Calu3 (cell line): ENCODE measurements around the gene EHBP1. TPM values are rescaled to one million over a fixed set of nuclear protein-coding genes. Genes with fewer than 3 reads are reported as not detected.
A peak's percentile ranks its signal among the peaks of the same experiment; 100 is the strongest.

Experiments
- BruUV-seq: library from RNA; stranded (reverse); fragments of 400-500 nt; replicated peaks from 2 replicates; lab custom pipeline; 2021; lab: Mats Ljungman, UMichigan
- CTCF ChIA-PET: fragments of 300-600 bp; sonication (Branson Sonifier 250); formaldehyde crosslinking; loops from one replicate; lab custom pipeline; 2022; ENCODE audit warnings: antibody characterized with exemption; lab: Charles Lee
- DNase-seq: peaks from one replicate; pipeline ENCODE4 v3.0.0; 2022
- H3K27ac Mint-ChIP-seq: one replicate; pipeline ENCODE4 v1.8.0; 2022; ENCODE audit warnings: mixed read lengths; ENCODE audit not compliant: unreplicated experiment
- H3K27me3 Mint-ChIP-seq: one replicate; pipeline ENCODE4 v1.8.0; 2022; ENCODE audit warnings: mixed read lengths; ENCODE audit not compliant: unreplicated experiment
- H3K36me3 Mint-ChIP-seq: one replicate; pipeline ENCODE4 v1.8.0; 2022; ENCODE audit warnings: mild to moderate bottlenecking, moderate library complexity, mixed read lengths; ENCODE audit not compliant: insufficient read depth, unreplicated experiment
- H3K4me1 Mint-ChIP-seq: one replicate; pipeline ENCODE4 v1.8.0; 2022; ENCODE audit warnings: mild to moderate bottlenecking, low read depth, mixed read lengths; ENCODE audit not compliant: unreplicated experiment
- H3K4me3 Mint-ChIP-seq: one replicate; pipeline ENCODE4 v1.8.0; 2022; ENCODE audit warnings: mild to moderate bottlenecking, low read depth, moderate library complexity, mixed read lengths; ENCODE audit not compliant: unreplicated experiment
- H3K9me3 Mint-ChIP-seq: one replicate; pipeline ENCODE4 v1.8.0; 2022; ENCODE audit warnings: low read depth, mixed read lengths; ENCODE audit not compliant: unreplicated experiment
- intact Hi-C: fragments of 100-400 bp; cut with micrococcal nuclease; formaldehyde crosslinking; loops from one replicate; pipeline ENCODE4 v1.10.0; 2022; ENCODE audit not compliant: unreplicated experiment
- total RNA-seq: library from RNA; stranded (reverse); gene quantifications from 2 replicates; pipeline ENCODE4 v1.2.3, GENCODE V29; 2022
- TF ChIP-seq, protein P1 (sequence below): fragments of 200-600 bp; IDR thresholded peaks from one replicate; pipeline ENCODE4 v1.8.0; 2022; ENCODE audit warnings: antibody characterized with exemption; ENCODE audit not compliant: unreplicated experiment

EHBP1 gene
- total RNA-seq, 1 experiment from 2014 or later, result 82.9 TPM

- TF ChIP-seq, protein P1, sequence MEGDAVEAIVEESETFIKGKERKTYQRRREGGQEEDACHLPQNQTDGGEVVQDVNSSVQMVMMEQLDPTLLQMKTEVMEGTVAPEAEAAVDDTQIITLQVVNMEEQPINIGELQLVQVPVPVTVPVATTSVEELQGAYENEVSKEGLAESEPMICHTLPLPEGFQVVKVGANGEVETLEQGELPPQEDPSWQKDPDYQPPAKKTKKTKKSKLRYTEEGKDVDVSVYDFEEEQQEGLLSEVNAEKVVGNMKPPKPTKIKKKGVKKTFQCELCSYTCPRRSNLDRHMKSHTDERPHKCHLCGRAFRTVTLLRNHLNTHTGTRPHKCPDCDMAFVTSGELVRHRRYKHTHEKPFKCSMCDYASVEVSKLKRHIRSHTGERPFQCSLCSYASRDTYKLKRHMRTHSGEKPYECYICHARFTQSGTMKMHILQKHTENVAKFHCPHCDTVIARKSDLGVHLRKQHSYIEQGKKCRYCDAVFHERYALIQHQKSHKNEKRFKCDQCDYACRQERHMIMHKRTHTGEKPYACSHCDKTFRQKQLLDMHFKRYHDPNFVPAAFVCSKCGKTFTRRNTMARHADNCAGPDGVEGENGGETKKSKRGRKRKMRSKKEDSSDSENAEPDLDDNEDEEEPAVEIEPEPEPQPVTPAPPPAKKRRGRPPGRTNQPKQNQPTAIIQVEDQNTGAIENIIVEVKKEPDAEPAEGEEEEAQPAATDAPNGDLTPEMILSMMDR, result no peak
- H3K4me1 Mint-ChIP-seq, result peaks cover 41% of the 10 kb centered on the region
- CTCF ChIA-PET, result no interaction called here
- BruUV-seq, result no TSS peak
- no peaks in the 10 kb centered on the region for H3K9me3 Mint-ChIP-seq
- intact Hi-C loops, result no loop called here
- peaks cover 14% of the 10 kb centered on the region for H3K36me3 Mint-ChIP-seq
- H3K4me3 Mint-ChIP-seq, result no peak overlapping the region
- no peak for DNase-seq
- no peaks in the 10 kb centered on the region for H3K27me3 Mint-ChIP-seq
- no peak overlapping the region for H3K27ac Mint-ChIP-seq
Observed at GRCh38 chr2:62824388-62824787, 118.9 kb downstream of the EHBP1 start.

GRCh38 chr2:62826141-62826540, 120.6 kb downstream of the EHBP1 start:
- no TSS peak for BruUV-seq
- intact Hi-C loops, result no loop called here
- Mint-ChIP-seq H3K27ac (no peak overlapping the region), H3K4me3 (no peak overlapping the region), H3K4me1 (peaks cover 41% of the 10 kb centered on the region), H3K27me3 (no peaks in the 10 kb centered on the region), H3K9me3 (no peaks in the 10 kb centered on the region), H3K36me3 (peaks cover 18% of the 10 kb centered on the region)
- TF ChIP-seq, protein P1, result no peak
- no peak for DNase-seq
- CTCF ChIA-PET, result interaction anchor here (0.6 kb wide), 1 partner anchor 40 kb away, joined by 3 read pairs; no protein-coding TSS in a partner anchor

- no peak overlapping the region for H3K27ac Mint-ChIP-seq
- TSS peak; percentile 14 for BruUV-seq
- no peak for DNase-seq
- peaks cover 18% of the 10 kb centered on the region for H3K36me3 Mint-ChIP-seq
- no peaks in the 10 kb centered on the region for H3K27me3 Mint-ChIP-seq
- peaks cover 34% of the 10 kb centered on the region for H3K4me1 Mint-ChIP-seq
- intact Hi-C loops, result no loop called here
- no peak overlapping the region for H3K4me3 Mint-ChIP-seq
- CTCF ChIA-PET, result no interaction called here
- TF ChIP-seq, protein P1, result no peak
- H3K9me3 Mint-ChIP-seq, result no peaks in the 10 kb centered on the region
Observed at GRCh38 chr2:62826953-62827675, 121.6 kb downstream of the EHBP1 start.

- Mint-ChIP-seq H3K36me3 (peaks cover 15% of the 10 kb centered on the region), H3K4me3 (no peak overlapping the region), H3K27me3 (no peaks in the 10 kb centered on the region), H3K27ac (no peak overlapping the region), H3K4me1 (peaks cover 4% of the 10 kb centered on the region), H3K9me3 (peaks cover 3% of the 10 kb centered on the region)
- DNase-seq, result no peak
- CTCF ChIA-PET, result no interaction called here
- intact Hi-C loops, result no loop called here
- BruUV-seq, result no TSS peak
- TF ChIP-seq, protein P1, result no peak
Observed at GRCh38 chr2:62831729-62832128, 126.2 kb downstream of the EHBP1 start.
